Cortex of kidney (tissue), 1 donor: ENCODE data around the gene APIP.

ENCODE experiments used
- DNase-seq: peaks from one replicate; lab custom pipeline; 2025; lab: John Stamatoyannopoulos, UW

The APIP gene

DNA sequence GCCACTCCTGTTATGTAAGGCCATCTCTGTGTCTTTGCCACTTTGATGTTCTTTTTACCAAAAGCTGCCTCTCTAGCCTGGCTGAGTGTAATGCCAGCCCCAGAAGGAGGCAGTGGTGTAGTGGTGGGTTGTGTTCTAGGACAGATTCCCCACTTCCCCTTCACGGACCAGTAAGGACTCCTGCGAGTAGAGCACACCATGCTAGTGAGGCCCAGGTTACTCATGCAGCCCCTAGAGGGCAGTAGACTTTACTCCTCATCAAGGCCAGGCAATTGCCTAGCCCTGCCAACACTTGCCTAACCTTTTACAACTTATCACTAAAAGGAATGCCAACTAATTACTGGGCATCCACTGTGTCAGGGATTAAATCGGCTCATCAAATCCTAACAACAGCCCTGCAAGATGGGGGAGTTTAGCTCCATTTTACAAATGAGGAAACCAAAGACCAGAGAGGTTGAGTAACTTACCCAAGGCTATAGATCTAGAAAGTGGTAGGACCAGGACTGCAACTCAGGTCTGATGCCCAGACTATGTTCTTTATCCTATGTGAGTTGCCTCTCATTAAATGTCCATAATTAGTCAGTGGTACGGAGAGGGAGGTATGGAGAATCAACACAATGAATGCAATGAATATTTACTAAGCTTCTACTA lies 75.3 kb downstream of the APIP start:
- DNase-seq = no peak

DNA sequence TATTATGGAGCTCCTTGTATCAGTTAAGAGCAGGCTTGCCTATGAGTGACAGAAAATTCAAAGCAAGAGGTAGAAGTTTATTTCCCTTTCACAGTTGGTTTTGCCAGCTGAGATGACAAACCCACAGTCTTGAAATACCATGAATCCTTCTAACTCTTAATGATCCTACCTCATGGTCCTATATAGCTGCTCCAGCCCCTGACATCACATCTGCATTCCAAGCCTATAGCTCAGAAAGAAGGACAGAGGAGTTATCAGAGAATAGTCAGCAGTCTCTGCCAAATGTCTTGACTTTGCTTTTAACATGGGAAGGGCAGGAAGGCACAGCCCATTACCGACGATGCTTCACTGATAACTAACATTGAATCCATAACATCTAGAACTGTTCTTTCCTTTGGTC lies 76.2 kb downstream of the APIP start:
- no peak for DNase-seq

DNA sequence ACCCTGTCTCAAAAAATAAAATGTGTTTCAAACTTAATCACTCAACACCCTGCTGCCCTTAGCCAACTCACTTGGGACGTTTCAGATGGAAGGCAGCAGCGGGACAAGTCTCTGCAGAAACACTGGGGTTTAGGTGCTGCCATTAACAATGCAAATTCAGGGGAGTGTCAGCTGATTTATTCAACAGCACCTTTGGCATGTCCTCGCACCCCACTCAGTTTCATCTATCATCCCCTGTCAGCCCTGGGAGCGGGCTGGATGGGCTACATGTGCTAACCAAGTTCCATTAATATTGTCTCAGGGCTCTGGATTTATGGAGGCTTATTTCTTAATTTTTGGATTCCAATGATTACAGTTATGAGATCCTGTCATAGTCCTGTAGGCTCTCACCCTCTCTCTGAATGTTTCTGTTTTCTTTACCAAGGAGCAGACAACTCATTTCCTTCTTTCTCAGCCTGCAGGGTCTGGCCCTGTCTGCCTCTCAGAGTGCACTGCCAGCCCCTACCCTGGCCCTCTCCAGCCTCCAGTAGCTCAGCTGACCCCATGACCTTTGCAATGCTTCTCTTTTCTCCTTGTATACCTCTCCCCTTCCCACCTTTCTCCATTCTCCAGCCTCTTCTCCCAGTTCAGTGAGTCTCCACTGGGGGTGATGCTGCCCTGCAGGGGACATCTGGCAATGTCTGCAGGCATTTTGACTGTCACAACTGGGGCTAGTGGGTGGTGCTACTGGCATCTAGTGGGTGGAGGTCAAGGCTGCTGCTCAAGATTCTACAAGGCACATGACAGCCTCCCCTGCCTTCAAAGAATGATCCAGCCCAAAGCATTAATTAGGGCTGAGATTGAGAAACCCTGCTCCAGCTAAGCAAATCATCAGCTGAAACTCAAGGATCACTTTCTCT lies 79.0 kb downstream of the APIP start:
- no peak for DNase-seq

DNA sequence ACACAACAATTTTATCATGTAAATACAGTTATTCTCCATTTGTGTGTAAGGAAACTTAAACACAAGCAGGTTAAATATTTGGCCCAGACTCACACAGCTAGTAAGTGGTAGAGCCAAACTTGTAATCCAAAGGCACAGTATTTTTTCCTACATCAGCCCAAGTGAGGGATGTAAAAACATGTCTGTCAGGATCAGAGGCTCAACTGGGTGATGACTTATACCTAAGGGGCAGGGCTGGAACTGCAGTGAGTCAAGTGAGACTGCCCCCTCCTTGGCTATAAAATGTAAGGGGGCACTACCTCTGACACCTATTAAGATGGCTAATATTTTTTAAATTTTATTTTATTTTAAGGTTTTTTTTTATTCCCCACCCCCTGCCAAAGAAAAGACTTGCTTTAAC lies 82.6 kb downstream of the APIP start:
- DNase-seq = no peak
